Left colon (tissue), 2 donors: Measurements from ENCODE around the gene FOXL2. TPM values are rescaled to one million over a fixed set of nuclear protein-coding genes. Genes with fewer than 3 reads are reported as not detected.

ENCODE experiments used
- ATAC-seq: fragments of 200-7000 bp; cut with Tn5 transposase; one replicate; pipeline ENCODE4 v1.9.1; 2020; ENCODE audit warnings: mild to moderate bottlenecking, moderate library complexity
- DNase-seq, 2 donors: peaks; one replicate each; pipeline ENCODE4 v3.0.0-alpha.2; 2020
- intact Hi-C, 2 donors: fragments of 100-400 bp; cut with DNase I in 1 of 2; cut with micrococcal nuclease in 1 of 2; formaldehyde crosslinking; loops; one replicate each; pipeline versions ENCODE4 v1.11.2 to v1.14.0; 2022; cut with DNase I, micrococcal nuclease
- total RNA-seq, 2 donors: library from RNA; stranded (reverse); fragmentation: NEBNext Ultra II Directional; extraction: Animal tissue kit (Norgen Biotek cat#: 25700); gene quantifications; one replicate each; pipeline ENCODE4 v1.2.1, GENCODE V29; 2021
- donor health status: DM: no; HTN: no; CAD: no.
- donor health status: DM: yes; HTN: yes; CAD: no.

The FOXL2 gene
- total RNA-seq, 2 donors from 2014 or later = not detected

DNA sequence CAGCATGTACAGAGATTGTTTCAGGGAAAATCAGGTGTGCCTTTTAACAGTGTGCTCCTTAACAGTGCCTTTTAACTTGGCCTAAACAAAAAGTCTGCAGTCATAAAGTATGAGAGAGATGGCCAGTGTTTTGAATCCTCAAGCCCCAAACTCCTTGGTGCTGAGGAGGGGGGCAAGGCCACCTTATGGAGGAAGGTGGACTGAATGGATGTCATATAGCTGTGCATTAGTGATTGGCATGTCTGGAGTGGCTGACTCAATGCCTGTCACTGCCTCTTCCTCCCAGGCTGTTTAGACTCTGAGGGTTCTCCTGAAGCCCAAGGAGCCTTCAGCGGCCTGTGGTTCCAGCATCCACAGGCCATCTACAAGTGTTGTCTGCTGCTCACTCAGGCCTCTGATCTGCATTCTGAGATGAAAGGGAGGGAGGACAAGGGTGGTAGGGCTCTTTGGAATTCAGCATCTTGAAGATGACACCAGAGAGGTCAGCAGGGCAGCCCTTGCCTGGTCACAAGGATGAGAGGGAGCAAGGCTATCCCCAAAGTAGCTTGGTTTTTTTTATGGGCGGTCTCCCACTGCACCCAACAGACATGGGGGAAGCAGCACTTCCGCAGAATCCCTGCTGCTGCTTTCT is 1.5 kb upstream of the FOXL2 start:
- DNase-seq = no peak
- intact Hi-C loops = no loop called here
- ATAC-seq = no peak

DNA sequence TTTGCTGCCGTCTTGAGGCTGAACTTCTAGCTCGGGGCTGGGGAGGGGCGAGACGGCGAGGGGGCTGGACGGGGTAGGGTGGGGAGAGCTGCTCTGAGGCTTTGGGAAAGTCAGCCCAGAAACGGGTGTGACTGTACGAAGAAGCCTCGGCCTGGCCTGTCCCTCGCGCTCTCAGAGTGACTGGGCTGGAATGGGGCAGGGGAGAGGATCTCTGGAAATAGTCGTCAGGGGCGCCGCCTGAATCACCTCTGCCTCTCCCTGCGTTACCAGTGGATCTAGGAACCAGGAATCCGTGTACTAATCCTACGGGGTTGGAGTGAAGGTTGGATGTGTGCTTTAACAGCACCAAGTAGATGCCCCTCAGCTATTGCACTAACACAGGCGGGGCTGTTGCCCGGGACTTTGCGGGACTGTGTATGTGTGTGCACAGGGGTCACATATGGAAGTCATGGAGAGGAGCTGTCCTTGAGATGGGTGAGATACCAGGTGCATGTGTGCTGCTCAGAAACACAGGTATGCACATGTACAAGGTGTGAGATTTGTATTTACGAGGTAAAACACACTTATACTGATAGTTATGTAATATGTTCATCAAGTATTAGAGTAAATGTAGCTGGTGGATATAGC is 671 bp upstream of the FOXL2 start:
- no peak for ATAC-seq
- intact Hi-C loops = no loop called here

DNA sequence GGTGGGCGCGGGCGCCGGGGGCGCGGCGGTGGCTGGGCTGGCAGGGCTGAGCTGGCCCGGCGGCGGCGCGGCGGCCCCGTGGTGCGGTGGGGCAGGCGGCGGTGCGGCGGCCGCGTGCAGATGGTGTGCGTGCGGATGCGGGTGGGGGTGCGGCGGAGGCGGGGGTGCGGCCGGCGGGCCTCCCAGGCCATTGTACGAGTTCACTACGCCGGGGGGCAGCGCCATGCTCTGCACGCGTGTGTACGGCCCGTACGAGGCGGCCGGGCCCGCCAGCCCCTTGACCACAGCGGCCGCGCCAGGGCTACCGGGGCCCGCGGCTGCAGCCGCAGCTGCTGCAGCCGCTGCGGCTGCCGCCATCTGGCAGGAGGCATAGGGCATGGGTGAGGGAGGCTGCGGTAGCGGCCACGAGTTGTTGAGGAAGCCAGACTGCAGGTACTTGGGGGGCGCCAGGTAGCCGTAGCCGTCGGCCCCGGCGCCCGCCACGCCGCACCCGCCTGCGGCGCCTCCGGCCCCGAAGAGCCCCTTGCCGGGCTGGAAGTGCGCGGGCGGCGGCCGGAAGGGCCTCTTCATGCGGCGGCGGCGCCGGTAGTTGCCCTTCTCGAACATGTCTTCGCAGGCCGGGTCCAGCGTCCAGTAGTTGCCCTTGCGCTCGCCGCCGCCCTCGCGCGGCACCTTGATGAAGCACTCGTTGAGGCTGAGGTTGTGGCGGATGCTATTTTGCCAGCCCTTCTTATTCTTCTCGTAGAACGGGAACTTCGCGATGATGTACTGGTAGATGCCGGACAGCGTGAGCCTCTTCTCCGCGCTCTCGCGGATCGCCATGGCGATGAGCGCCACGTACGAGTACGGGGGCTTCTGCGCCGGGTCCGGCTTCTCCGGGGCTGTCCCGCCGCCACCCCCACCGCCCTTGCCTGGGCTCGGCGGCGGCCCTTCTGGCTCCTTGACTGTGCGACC is 951 bp downstream of the FOXL2 start:
- DNase-seq = peak in 1 of 2 donors; percentile 55
- peak; percentile 69 for ATAC-seq
- intact Hi-C loops = no loop called here

More for the DNA sequence above, 671 bp upstream of the FOXL2 start:
- DNase-seq = no peak

DNA sequence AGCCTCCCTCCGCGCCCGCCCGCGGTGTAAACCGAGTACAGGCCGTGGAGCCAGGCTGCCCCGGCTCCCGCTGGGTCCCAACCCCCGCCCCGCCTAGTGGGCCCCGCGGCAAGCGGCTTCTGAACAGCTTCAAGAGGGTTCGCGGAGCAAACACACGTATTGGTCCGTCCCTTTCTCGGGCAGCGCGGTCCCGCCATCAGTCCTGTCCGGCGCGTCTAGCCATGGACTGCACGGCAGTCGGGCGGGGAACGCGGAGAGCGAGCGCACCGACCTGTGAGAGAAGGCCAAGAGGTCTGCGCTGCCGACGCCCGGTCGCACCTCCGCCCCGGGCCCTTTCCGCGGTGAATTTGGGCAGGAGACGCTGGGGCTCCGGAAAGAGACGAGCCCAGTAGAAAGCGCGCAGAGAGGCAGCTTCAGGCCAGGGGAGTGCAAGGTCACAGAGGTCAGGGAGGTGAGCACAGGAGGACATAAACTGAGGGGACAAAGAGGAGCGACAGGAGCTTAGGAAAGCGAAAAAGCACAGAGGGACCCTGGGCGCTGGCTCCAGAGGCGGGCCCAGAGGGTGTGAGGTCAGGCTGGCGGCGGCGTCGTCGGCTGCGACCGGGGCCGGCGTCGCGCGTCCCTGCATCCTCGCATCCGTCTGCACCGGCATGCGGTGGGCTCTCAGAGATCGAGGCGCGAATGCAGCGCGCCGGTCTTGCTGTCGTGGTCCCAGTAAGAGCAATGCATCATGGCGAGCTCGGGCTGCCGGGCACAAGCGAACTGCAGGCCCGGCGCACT is 1.8 kb downstream of the FOXL2 start:
- DNase-seq (peak in 1 of 2 donors; percentile 33), ATAC-seq (peak; percentile 37)
- intact Hi-C loops = no loop called here

DNA sequence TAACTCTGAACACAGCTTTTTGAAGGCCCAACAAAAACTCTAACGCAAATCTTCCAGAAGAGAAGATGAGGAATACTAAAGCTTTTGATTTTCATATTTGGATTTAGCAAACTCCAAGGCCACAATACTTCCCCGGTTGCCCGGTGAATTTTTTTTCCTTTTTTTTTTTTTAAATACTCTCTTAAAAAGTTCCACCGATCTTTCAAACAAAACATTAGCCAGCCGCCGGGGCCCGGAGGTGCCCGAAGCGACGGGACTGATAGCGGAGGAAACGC is 2.3 kb downstream of the FOXL2 start:
- no peak for ATAC-seq
- intact Hi-C loops = no loop called here
- DNase-seq = no peak

DNA sequence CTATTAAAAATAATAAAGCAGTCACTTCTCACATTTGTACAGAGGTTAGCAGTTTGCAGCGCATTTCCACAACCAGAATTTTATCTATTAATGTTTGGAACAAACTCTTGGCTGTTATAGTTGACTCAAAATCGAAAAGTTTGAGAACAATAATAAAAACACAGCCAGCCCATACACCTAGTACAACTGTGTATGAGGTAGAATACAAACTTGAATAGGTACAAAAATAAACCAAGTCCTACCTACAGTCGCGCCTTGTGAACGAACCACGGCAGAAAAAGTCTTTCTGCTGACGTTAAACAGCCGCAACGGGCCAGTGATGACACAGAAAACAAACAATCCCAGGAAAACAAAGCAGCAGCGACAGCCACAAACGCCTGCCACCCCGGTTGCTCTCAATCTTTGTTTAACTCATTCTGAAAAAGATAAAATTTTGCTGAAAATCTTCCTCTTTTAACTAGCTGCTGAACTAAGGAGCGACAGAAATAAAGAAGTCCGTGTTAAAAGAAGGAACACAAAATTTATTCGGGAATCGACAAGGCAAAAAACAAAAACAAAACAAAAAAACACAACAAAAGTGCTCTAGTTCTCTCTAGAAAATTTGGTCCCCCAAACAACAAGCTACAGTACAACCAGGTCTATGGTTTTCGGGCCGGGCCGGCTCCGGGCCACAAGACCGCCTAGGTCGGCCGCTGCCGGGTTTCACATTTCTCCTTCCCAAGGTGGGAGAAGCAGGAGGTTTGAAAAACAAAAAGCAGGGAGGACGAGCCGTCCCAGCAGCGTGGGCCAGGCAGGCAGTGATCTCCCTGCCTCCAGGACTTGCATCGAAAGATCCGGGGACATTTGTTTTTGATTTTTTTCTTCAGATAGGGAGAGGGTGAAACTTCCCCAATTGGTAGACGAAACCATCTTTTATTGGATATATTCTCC is 2.9 kb downstream of the FOXL2 start:
- ATAC-seq = no peak
- no peak for DNase-seq
- intact Hi-C loops = no loop called here

DNA sequence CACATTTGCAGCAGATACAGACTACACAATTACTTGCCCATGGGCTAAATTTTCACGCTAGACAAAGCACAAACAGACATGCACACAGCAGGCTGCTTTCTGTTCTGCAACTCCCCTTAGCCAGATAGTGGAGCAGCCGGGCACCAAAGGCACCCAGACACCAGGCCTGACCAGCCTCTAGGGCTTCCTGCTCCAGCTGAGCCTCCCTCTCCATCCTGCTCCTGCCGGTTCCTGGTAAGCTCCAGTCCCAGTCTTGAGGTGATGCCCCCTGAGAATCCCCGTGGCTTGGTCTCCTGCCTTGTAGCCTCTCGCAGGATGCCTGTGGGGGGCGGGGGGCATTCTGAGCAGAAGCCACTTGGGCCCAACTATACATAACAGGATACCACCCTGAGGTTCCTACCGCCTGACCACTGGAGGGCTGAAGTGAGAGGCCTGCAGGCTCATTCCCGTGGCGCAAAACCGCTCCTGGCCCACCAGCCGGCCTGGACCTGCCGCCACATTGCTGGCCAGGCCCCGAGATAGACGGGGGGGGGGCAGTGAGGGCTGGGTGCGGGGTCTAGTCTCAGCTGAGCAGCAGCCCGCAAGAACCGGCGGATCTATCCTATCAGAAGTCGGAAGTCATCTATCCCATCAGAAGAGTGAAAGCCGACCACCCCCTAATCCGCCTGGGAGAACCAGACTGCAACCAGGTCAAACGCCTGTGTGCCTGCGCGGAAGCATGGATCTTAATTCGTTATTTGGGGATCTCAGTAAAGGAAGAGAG is 3.9 kb downstream of the FOXL2 start:
- no peak for DNase-seq
- ATAC-seq = no peak
- intact Hi-C loops = no loop called here

DNA sequence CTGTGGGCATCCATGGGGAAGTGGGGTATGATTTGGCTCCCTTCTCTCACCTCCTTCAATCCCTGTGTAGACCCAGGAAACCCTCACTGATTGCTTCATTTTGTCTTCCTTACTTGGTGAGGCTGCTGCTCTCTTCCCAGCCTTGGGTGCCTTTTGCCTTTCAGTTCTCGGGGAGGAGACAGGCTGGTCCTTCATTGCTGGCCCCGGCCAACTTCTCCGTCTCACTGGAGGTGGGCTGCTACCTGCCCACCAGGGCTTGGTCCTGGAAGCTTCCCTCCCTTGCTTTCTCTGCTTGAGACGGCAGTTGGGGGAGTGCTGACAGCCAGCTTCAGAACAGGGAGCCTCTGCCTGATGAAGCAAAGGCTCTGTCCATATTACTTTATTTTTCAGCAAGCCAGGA is 4.7 kb downstream of the FOXL2 start:
- intact Hi-C loops = no loop called here
- DNase-seq = no peak
- ATAC-seq = no peak

DNA sequence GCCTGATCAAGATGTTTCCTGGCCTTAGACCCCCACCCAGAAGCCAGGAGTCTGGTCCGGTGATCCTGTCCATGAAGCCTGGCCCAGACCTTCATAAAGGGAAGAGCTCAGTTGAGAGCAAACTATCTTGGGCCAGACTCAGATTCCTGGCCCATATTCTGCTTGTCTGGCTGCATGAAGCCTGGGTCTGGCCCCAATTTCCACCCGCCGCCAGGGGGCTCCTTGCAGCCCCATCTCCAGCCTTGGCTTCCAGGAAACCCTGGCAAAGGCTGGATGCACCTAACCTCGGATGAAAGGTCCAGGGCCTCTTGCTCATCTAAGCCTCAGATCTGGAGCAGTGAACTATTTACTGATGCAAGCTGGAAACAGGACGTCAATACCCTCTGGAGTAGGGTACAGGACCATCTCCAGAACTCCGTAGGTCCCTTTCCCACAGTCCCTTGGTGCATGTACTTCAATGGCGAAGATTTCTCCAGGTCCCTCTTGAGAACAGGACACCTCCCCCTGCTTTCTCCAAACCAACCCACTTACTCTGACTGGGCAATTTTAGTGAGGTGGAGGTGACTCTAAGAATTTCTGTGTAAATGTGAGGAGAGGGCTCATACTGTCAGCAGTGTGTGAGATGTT is 5.6 kb downstream of the FOXL2 start:
- intact Hi-C loops = no loop called here
- DNase-seq (peak in 1 of 2 donors; percentile 71), ATAC-seq (peak; percentile 62)

DNA sequence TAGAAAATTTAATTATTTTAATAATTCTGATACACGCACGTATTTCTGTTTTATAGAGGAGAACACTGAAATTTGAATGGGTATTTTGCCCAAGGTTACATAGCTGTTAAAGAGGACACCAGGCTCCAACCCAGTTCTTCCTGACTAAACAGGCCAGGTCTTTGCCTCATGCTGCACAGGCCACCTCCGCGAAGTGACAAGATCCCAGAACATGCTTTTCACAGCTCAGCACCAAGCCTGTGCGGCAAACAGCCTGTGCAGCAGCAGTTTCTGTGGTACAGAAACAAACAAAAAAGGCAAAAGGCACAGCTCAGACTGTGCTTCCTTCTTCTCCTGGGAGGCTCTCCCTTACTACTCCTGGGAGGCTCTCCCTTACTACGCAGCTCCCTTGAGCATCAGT is 6.5 kb downstream of the FOXL2 start:
- DNase-seq (no peak), ATAC-seq (no peak)
- intact Hi-C loops = no loop called here

DNA sequence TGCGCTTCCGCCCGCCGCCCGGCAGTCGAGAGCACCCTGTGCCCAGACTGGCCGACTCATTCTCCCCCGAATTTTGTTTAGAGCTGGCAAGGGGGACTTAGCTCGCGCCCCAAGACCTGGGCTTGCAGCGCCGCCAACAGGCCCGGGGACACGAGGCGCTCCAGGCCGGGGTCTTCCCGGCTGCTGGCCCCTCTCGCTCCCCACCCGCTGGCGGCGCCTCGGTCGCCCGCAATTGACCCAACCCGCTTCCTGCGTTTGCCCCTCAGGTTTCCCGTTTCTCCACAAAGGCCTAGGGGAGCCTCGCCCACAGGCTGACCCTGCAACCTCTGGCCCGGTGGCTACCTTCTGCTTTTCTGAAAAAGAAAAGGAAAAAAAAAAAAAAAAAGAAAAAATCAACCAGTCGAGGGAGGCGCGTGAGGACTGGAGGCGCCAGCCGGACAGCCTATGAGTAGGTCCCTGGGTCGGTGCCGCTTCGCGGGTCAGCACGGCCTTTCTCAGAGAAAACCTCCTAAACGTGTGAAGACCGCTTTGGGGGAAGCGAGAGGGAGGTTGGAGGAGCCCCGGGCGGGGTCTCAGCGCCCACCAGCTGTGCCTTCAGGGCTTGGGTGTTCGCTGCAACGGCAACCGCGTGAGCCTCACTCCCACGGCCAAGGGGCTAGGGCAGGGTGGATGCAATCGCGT is 7.2 kb downstream of the FOXL2 start:
- no peak for DNase-seq
- ATAC-seq = no peak
- intact Hi-C loops = loop anchor here in 1 of 2 donors (5.0 to 10.0 kb wide), 2 partner anchors 388 to 525 kb away; no protein-coding TSS in a partner anchor

DNA sequence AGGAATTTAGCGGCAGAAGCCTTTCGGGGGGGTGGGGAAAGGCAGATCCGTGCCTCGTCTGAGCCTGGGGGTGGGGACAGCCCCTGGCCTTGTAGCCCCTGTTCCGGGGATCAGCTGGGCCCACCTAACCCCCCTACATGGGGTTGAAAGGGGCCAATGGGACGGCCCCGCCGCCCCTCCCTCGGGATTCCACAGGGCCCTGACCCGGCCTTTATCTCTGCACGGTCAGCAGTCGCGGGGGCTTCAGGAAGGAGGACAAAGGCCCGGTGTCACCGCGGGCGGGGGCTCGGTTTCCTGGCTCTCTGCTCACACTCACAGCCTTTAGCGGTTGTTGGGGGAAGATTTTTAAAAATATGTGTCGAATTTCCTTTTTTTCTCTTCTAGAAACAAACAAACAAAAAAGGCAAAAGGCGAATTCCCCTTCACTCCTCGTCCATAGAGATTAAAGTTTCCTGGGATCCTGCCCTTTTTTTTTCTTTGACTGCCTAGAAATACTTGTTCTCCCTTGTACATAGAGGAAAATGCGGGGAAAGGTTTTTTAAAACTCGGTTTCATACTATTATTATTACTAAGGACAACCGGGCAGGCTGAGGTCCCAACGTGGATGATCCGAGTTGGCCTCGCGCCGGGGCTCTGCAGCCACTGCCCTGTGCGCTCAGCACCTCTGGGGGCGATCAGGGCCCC is 7.9 kb downstream of the FOXL2 start:
- no peak for ATAC-seq
- no peak for DNase-seq
- intact Hi-C loops = loop anchor here in 1 of 2 donors (5.0 to 10.0 kb wide), 2 partner anchors 388 to 524 kb away; no protein-coding TSS in a partner anchor

DNA sequence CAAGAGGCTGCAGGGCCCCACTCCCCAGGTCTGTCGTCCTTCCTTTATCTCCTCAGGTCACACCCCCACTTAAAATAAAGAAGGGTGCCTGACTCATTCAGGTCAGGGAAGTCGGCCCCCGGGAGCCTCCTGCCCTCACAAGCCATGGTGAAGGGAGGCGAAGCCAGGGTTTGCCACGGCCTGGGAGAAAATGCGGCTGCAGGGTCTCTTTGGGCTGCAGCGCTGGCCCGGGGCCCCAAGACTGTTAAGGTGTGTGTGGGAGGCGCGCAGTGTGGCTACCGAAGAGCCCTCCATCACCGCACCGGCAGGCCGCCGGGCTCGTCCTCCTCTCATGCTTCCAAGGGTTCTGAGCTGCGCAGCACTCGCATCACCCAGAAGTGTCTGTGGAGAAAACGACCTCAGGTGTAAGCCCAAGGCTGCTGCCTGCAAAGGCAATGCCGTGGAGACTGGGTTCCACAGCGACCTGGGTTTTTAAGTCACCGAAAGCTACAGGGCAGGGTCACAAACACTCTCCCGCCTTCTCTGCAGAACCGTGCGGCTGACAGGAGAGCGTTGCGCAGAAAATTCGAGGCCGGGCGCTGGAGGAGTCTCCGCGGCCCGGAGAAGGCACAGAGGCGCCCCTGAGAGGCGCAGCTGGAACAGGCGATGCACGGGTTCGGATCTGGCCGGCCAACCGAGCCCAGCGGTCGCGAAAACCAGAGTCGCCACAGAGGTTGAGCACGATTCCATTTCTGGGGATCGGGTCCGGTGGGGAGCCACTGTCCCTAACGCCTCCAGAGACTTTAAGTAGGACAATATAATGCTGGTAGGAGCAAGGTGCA is 8.7 kb downstream of the FOXL2 start:
- intact Hi-C loops = loop anchor here in 1 of 2 donors (5.0 to 10.0 kb wide), 2 partner anchors 389 to 523 kb away; no protein-coding TSS in a partner anchor
- ATAC-seq (no peak), DNase-seq (no peak)

DNA sequence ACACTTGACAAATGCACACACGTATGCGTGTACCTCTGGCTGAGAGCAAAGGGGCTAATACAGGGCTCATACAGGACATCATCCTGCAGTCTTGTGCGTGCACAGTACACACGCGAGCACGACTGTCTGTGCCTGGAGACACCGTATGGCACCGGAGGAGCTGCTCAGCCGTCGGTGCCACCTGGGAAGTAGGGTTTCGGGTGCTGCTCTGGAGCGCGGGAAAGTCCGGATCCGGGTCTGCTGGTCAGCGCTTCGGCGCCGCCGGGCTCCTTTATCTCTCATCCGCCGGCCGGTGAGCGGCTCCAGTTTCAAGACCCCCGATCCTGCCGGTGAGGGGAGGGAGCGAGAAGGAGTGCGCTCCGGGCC is 9.3 kb downstream of the FOXL2 start:
- no peak for DNase-seq
- intact Hi-C loops = loop anchor here in 1 of 2 donors (5.0 to 10.0 kb wide), 2 partner anchors 390 to 523 kb away; no protein-coding TSS in a partner anchor
- ATAC-seq = no peak
